ENCODE measurements around the gene COL16A1.

The COL16A1 gene

DNA sequence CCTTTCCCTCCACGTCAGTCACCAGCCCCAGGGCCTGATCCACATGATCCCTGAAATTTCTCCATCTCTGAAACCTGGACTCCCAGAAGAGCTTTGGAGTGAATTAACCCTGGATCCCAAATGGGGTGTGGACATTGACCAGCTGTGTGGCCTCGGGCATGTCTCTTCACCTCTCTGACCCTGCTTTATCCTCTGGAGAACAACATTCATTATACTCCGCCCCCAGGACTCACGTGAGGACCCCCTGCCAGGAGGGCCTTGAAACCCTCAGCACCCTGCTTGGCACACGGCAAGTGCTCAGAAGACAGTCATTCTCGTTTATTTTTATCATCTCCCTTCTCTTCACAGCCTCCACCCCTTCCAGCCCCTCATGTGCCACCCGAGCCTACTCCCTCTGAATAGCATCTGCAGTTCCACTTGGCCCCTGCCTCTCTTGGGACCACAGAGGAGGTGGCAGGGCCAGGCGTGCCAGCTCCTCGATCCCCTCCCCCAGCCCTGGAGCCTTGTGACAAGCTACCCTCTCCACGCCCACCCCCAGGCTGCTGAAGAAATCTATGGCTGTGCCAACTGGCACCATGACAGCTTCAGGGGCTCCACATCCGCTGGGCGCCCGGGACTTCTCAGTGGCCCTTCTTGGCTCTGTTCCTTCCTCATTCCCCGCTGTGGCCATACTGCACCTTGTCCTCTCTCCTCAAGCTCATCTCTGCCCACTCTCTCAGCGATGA lies 42.3 kb upstream of the COL16A1 start:
- TF ChIP-seq, protein P1, sequence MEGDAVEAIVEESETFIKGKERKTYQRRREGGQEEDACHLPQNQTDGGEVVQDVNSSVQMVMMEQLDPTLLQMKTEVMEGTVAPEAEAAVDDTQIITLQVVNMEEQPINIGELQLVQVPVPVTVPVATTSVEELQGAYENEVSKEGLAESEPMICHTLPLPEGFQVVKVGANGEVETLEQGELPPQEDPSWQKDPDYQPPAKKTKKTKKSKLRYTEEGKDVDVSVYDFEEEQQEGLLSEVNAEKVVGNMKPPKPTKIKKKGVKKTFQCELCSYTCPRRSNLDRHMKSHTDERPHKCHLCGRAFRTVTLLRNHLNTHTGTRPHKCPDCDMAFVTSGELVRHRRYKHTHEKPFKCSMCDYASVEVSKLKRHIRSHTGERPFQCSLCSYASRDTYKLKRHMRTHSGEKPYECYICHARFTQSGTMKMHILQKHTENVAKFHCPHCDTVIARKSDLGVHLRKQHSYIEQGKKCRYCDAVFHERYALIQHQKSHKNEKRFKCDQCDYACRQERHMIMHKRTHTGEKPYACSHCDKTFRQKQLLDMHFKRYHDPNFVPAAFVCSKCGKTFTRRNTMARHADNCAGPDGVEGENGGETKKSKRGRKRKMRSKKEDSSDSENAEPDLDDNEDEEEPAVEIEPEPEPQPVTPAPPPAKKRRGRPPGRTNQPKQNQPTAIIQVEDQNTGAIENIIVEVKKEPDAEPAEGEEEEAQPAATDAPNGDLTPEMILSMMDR (conservative IDR thresholded peaks at IDR 0.05; ENCODE audit: low read length), result no peak; the same call in 1 of the 2 replicates
- TF ChIP-seq EZH2phosphoT487 (IDR thresholded peaks at IDR 0.05; ENCODE audit: borderline replicate concordance), result no peak
- no peak overlapping the region for H2AFZ ChIP-seq (ENCODE audit: low read length)
- no peaks in the 10 kb centered on the region for H3K9me2 ChIP-seq (replicated peaks; ENCODE audit: low read depth, low read length)
- no peak overlapping the region for H3K4me3 ChIP-seq (ENCODE audit: low read length, poor library complexity, severe bottlenecking)
- no peak overlapping the region for H3K4me2 ChIP-seq (ENCODE audit: low read depth, low read length, poor library complexity, severe bottlenecking)
- no peaks in the 10 kb centered on the region for H4K20me1 ChIP-seq (ENCODE audit: insufficient read depth, low read length, poor library complexity, severe bottlenecking)
- H3K79me2 ChIP-seq (ENCODE audit: insufficient read depth, low read length), result no peaks in the 10 kb centered on the region
- H3K9ac ChIP-seq (ENCODE audit: low read depth, low read length, poor library complexity, severe bottlenecking), result no peak overlapping the region
- no peaks in the 10 kb centered on the region for H3K27me3 ChIP-seq (ENCODE audit: insufficient read depth, low read length, poor library complexity, severe bottlenecking)
- no peaks in the 10 kb centered on the region for H3K9me3 ChIP-seq (ENCODE audit: insufficient read depth, low read depth, low read length)
- no peaks in the 10 kb centered on the region for H3K36me3 ChIP-seq (ENCODE audit: insufficient read depth, low read length)
- peaks cover 10% of the 10 kb centered on the region for H3K4me1 ChIP-seq (ENCODE audit: insufficient read depth, low read length, poor library complexity, severe bottlenecking)
- H3F3A ChIP-seq (ENCODE audit: low read depth), result no peaks in the 10 kb centered on the region

DNA sequence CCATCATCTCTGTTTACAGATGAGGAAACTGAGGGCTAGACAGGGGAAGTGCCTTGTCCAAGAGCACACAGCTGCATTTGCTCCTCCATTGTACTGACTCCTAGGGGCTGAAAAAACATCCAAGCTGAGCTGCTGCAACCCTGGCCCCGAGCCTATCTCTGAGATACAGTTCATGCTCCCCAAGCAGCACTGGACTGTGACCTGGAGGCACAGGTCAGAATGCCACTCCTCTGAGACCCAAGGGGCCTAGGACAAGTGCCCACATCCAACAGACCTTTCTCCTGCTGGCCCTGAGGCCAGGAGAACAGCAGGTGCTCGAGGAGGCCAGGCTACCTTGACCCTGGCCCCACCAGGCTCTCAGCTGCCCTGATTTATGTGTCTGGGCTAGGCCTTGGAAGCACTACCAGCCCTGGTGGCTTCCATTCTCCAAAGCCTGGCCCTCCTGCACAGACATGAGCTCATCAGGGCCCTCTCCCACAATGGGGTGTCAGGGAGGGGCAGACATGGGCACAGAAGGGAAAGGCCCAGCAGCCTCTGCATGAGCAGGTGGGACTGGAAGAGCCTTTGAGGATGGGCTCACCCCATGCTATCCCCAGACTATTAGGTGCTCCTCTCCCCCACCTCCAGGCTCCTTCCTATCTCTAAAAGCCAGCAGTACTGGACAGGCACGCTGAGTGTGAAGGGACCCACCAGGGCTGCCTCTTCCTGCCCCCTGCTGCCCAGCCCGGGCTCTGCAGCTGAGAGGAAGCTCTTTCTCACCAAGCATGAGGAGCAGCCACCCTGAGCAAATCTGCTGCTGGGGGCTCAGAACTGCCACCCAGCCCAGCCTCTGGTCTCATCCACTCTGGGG lies 41.5 kb upstream of the COL16A1 start:
- H3K27me3 ChIP-seq (ENCODE audit: insufficient read depth, low read length, poor library complexity, severe bottlenecking), result no peaks in the 10 kb centered on the region
- no peak for TF ChIP-seq EZH2phosphoT487 (IDR thresholded peaks at IDR 0.05; ENCODE audit: borderline replicate concordance)
- TF ChIP-seq, protein P1 (conservative IDR thresholded peaks at IDR 0.05; ENCODE audit: low read length), result peak; percentile 83
- H3K4me1 ChIP-seq (ENCODE audit: insufficient read depth, low read length, poor library complexity, severe bottlenecking), result peaks cover 3% of the 10 kb centered on the region
- H3K4me2 ChIP-seq (ENCODE audit: low read depth, low read length, poor library complexity, severe bottlenecking), result no peak overlapping the region
- H3K36me3 ChIP-seq (ENCODE audit: insufficient read depth, low read length), result no peaks in the 10 kb centered on the region
- no peaks in the 10 kb centered on the region for H3F3A ChIP-seq (ENCODE audit: low read depth)
- no peak overlapping the region for H3K4me3 ChIP-seq (ENCODE audit: low read length, poor library complexity, severe bottlenecking)
- no peak overlapping the region for H3K9ac ChIP-seq (ENCODE audit: low read depth, low read length, poor library complexity, severe bottlenecking)
- H3K79me2 ChIP-seq (ENCODE audit: insufficient read depth, low read length), result no peaks in the 10 kb centered on the region
- H2AFZ ChIP-seq (ENCODE audit: low read length), result no peak overlapping the region
- no peaks in the 10 kb centered on the region for H3K9me3 ChIP-seq (ENCODE audit: insufficient read depth, low read depth, low read length)
- H3K9me2 ChIP-seq (replicated peaks; ENCODE audit: low read depth, low read length), result no peaks in the 10 kb centered on the region
- no peaks in the 10 kb centered on the region for H4K20me1 ChIP-seq (ENCODE audit: insufficient read depth, low read length, poor library complexity, severe bottlenecking)

DNA sequence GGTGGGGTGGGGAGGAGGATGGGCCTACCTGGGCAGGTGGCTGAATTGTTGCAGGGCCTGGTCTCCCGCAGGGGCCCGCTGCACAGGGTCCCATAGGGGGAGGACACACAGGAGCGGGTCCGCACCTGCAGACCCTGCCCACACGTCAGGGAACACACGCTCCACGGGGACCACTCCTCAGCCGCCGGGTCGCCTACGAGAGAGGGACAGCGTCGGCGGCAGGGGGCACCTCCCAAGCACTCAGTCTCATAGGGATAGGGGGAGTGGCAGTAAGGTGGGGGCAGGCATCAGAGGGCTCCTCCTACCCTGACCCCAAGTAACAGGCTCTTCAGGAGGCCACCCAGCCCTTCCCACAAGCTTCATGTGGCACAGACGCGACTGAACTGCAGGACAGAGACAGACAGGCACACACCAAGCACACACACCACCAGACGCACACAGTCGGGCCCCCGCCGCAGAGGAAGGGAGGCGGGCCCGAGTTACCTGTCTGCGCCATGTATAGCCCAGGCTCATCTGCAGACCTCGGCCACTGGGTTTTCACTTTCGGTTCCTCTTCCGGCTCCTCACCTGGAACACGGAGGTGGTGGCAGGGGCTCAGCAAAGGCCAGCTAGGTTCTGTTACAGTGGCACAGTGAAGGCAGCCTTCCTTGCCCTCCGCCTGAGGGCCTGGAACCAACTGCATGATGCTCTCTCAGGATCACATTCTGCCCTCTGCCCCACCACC lies 40.5 kb upstream of the COL16A1 start:
- Histone ChIP-seq H3K36me3 (ENCODE audit: insufficient read depth, low read length) (no peaks in the 10 kb centered on the region), H4K20me1 (ENCODE audit: insufficient read depth, low read length, poor library complexity, severe bottlenecking) (no peaks in the 10 kb centered on the region), H3K4me3 (ENCODE audit: low read length, poor library complexity, severe bottlenecking) (no peak overlapping the region), H3K27me3 (ENCODE audit: insufficient read depth, low read length, poor library complexity, severe bottlenecking) (no peaks in the 10 kb centered on the region), H3K9me3 (ENCODE audit: insufficient read depth, low read depth, low read length) (no peaks in the 10 kb centered on the region), H2AFZ (ENCODE audit: low read length) (no peak overlapping the region), H3K79me2 (ENCODE audit: insufficient read depth, low read length) (no peaks in the 10 kb centered on the region), H3K4me1 (ENCODE audit: insufficient read depth, low read length, poor library complexity, severe bottlenecking) (peaks cover 3% of the 10 kb centered on the region), H3F3A (ENCODE audit: low read depth) (no peaks in the 10 kb centered on the region), H3K4me2 (ENCODE audit: low read depth, low read length, poor library complexity, severe bottlenecking) (no peak overlapping the region), H3K9ac (ENCODE audit: low read depth, low read length, poor library complexity, severe bottlenecking) (no peak overlapping the region), H3K9me2 (replicated peaks; ENCODE audit: low read depth, low read length) (no peaks in the 10 kb centered on the region)
- TF ChIP-seq, protein P1 (conservative IDR thresholded peaks at IDR 0.05; ENCODE audit: low read length), result no peak
- no peak for TF ChIP-seq EZH2phosphoT487 (IDR thresholded peaks at IDR 0.05; ENCODE audit: borderline replicate concordance)

Measured in Loucy (cell line).